K562 (cell line): ENCODE data around the gene FRMD4A. TPM values are rescaled to one million over a fixed set of nuclear protein-coding genes. Genes with fewer than 3 reads are reported as not detected.

Source experiments
- ATAC-seq: fragments of 200-7000 bp; cut with Tn5 transposase; 3 replicates; pipeline ENCODE4 v1.9.1; 2020; ENCODE audit warnings: moderate library complexity
- BruUV-seq: library from RNA; stranded (reverse); fragments of 400-500 nt; replicated peaks from 2 replicates; lab custom pipeline; 2021; lab: Mats Ljungman, UMichigan
- CTCF ChIA-PET: fragments of 300-600 bp; formaldehyde crosslinking; extraction: SDS; loops from one replicate; lab custom pipeline; 2021; ENCODE audit warnings: low intra/inter-chr PET ratio; lab: Yijun Ruan, JAX
- POLR2A ChIA-PET: fragments of 300-600, 350-650 bp; sonication (Branson Sonifier 250); formaldehyde crosslinking; extraction: SDS; loops from one replicate; lab custom pipeline; 2021; ENCODE audit warnings: antibody characterized with exemption, inconsistent platforms; lab: Yijun Ruan, JAX
- DNase-seq, 4 experiments: peaks; one replicate each; pipeline versions ENCODE4 v3.0.0 to v3.0.0-alpha.2; 2011 to 2018; ENCODE audit warnings: low spot score in 3 of 4, mixed read lengths in 3 of 4; ENCODE audit errors: extremely low read depth in 1 of 4
- FAIRE-seq: peaks from 2 replicates; lab custom pipeline; 2011; peaks lifted over from hg19 to GRCh38; lab: Jason Lieb, UNC
- H2AFZ ChIP-seq: 2 replicates; pipeline ENCODE4 v1.6.0; 2011; ENCODE audit warnings: low read depth, low read length, control low read depth, inconsistent platforms
- H3K27ac ChIP-seq: fragments of 200-600 bp; 3 replicates; pipeline ENCODE4 v1.8.0; 2011; ENCODE audit warnings: low read depth, mild to moderate bottlenecking, control low read depth, inconsistent platforms, low read length, moderate library complexity, mixed read lengths; ENCODE audit errors: extremely low read depth
- H3K27me3 ChIP-seq, 2 experiments: fragments of 300-600 bp in 1 of 2; 2 replicates in 1 of 2; 3 replicates in 1 of 2; pipeline versions ENCODE4 v1.6.0 to v1.8.0; 2011; ENCODE audit warnings: inconsistent platforms in 2 of 2, low read length in 2 of 2, mild to moderate bottlenecking in 1 of 2, mixed read lengths in 1 of 2, moderate library complexity in 1 of 2; ENCODE audit not compliant: control insufficient read depth in 2 of 2, insufficient read depth in 2 of 2
- H3K36me3 ChIP-seq: fragments of 300-600 bp; 3 replicates; pipeline ENCODE4 v1.8.0; 2011; ENCODE audit warnings: mild to moderate bottlenecking, low read length, inconsistent platforms; ENCODE audit not compliant: control insufficient read depth, insufficient read depth
- H3K4me1 ChIP-seq, 2 experiments: fragments of 200-600 bp in 1 of 2; replicated peaks in 1 of 2; 2 replicates in 1 of 2; 3 replicates in 1 of 2; pipeline versions ENCODE4 v1.5.1 to v1.8.0; 2011; ENCODE audit warnings: inconsistent platforms in 2 of 2, low read length in 2 of 2, mild to moderate bottlenecking in 1 of 2, mixed read lengths in 1 of 2, moderate library complexity in 1 of 2; ENCODE audit not compliant: control insufficient read depth in 2 of 2, insufficient read depth in 2 of 2
- H3K4me2 ChIP-seq: 2 replicates; pipeline ENCODE4 v1.6.1; 2011; ENCODE audit warnings: low read length, control low read depth, inconsistent platforms, mixed read lengths; ENCODE audit not compliant: insufficient read depth
- H3K4me3 ChIP-seq: fragments of 200-600 bp; sonication (generic), shearing (Covaris generic); 2 replicates; pipeline ENCODE4 v1.5.1; 2016; ENCODE audit warnings: control low read depth, inconsistent platforms
- H3K79me2 ChIP-seq: fragments of 200-600 bp; 3 replicates; pipeline ENCODE4 v1.8.0; 2011; ENCODE audit warnings: low read length, inconsistent platforms; ENCODE audit not compliant: control insufficient read depth, insufficient read depth
- H3K9ac ChIP-seq, 2 experiments: 2 replicates each; pipeline versions ENCODE4 v1.6.0 to v1.6.1; 2011; ENCODE audit warnings: low read depth in 2 of 2, low read length in 2 of 2, control low read depth in 1 of 2, inconsistent platforms in 1 of 2, mild to moderate bottlenecking in 1 of 2, mixed read lengths in 1 of 2; ENCODE audit not compliant: insufficient read depth in 1 of 2
- H3K9me1 ChIP-seq: one replicate; pipeline ENCODE4 v1.6.0; 2011; ENCODE audit warnings: inconsistent platforms, mild to moderate bottlenecking, low read length, moderate library complexity; ENCODE audit not compliant: control insufficient read depth, insufficient read depth
- H3K9me3 ChIP-seq: replicated peaks from 2 replicates; pipeline ENCODE4 v1.5.1; 2011; ENCODE audit warnings: low read depth, low read length, inconsistent platforms; ENCODE audit not compliant: control insufficient read depth, insufficient read depth
- H4K20me1 ChIP-seq: replicated peaks from 2 replicates; pipeline ENCODE4 v1.6.1; 2011; ENCODE audit warnings: low read length, inconsistent platforms, mixed read lengths; ENCODE audit not compliant: control insufficient read depth, insufficient read depth
- EGR1 ChIP-seq: fragments of 450-650 bp; conservative IDR thresholded peaks from 2 replicates; pipeline ENCODE4 v1.6.1; 2017; ENCODE audit warnings: mild to moderate bottlenecking
- FOXK1 ChIP-seq: sonication (generic); formaldehyde crosslinking; IDR thresholded peaks from 2 replicates; pipeline ENCODE4 v1.8.0; 2022; ENCODE audit warnings: missing genetic modification reagents, mild to moderate bottlenecking, borderline replicate concordance
- HDAC2 ChIP-seq: fragments of 450-650 bp; IDR thresholded peaks from 2 replicates; pipeline ENCODE4 v1.6.1; 2016; ENCODE audit warnings: mild to moderate bottlenecking
- KAT2B ChIP-seq: IDR thresholded peaks from one replicate; pipeline ENCODE4 v1.6.1; 2012; ENCODE audit warnings: low read depth, mild to moderate bottlenecking, control low read depth, inconsistent platforms, low read length, moderate library complexity
- NELFE ChIP-seq: IDR thresholded peaks from 2 replicates; pipeline ENCODE4 v1.6.1; 2011; ENCODE audit warnings: mild to moderate bottlenecking; ENCODE audit not compliant: insufficient read depth, insufficient read length
- SIN3A ChIP-seq, 2 experiments: fragments of 150-350 bp in 1 of 2; IDR thresholded peaks; 2 replicates each; pipeline ENCODE4 v1.6.1; 2011 to 2016; ENCODE audit warnings: borderline replicate concordance in 2 of 2, low read depth in 2 of 2, low read length in 2 of 2, mild to moderate bottlenecking in 2 of 2, moderate library complexity in 2 of 2; ENCODE audit not compliant: control insufficient read depth in 1 of 2
- SP1 ChIP-seq: sonication (generic); formaldehyde crosslinking; IDR thresholded peaks from 2 replicates; pipeline ENCODE4 v1.8.1; 2022; ENCODE audit warnings: mild to moderate bottlenecking, missing genetic modification reagents
- ZBTB40 ChIP-seq, 2 experiments: fragments of 450-650 bp in 1 of 2; sonication (generic) in 1 of 2; formaldehyde crosslinking in 1 of 2; IDR thresholded peaks; 2 replicates each; pipeline versions ENCODE4 v1.7.1 to v1.9.0; 2016 to 2022; ENCODE audit warnings: inconsistent platforms in 1 of 2, mild to moderate bottlenecking in 1 of 2, missing genetic modification reagents in 1 of 2
- ZNF133 ChIP-seq: fragments of 250-450 bp; sonication (Bioruptor Pico); IDR thresholded peaks from 2 replicates; pipeline ENCODE4 v1.4.0; 2020; ENCODE audit warnings: mild to moderate bottlenecking
- WGBS: fragments of 100-300 bp; shearing (Covaris generic); methylation state at CpG from one replicate; pipeline ENCODE4 v1.1.6; 2016; ENCODE audit warnings: low coverage, mixed read lengths; ENCODE audit not compliant: insufficient coverage; ENCODE audit errors: missing lambda C conversion rate; 5-methylcytosine and 5-hydroxymethylcytosine counted together
- in situ Hi-C: fragments of 300-500 bp; cut with MboI; formaldehyde crosslinking; loops from 4 replicates; pipeline ENCODE4 v1.15.0; 2018; ENCODE audit warnings: inconsistent platforms, mixed read lengths
- intact Hi-C: fragments of 100-400 bp; cut with micrococcal nuclease; formaldehyde crosslinking; loops from 2 replicates; pipeline ENCODE4 v1.14.2; 2022
- polyA plus RNA-seq, 8 experiments: library from polyadenylated mRNA; depleted of rRNA in 4 of 8; stranded (reverse) in 5 of 8; unstranded in 3 of 8; fragments of >200 nt; fragmentation: Nextera tagmentation in 2 of 8; fragmentation: Illumina TruSeq in 1 of 8; extraction: Ambion mirVana in 2 of 8; extraction: Trizol in 1 of 8; gene quantifications; 2 replicates each; pipeline versions ENCODE4 v1.2.1 to v1.2.3, GENCODE V29; 2011 to 2014; ENCODE audit warnings: inconsistent platforms in 1 of 8, missing spikeins in 1 of 8
- total RNA-seq, 7 experiments: library from RNA; depleted of rRNA in 6 of 7; stranded (reverse); fragments of >200 nt in 6 of 7; fragmentation: Illumina TruSeq in 2 of 7; extraction: Trizol in 2 of 7; gene quantifications; 2 replicates each; pipeline versions ENCODE4 v1.2.1 to v1.2.3, GENCODE V29; 2011 to 2021; ENCODE audit warnings: low replicate concordance in 1 of 7

Gene FRMD4A
- total and polyA plus RNA-seq, 9 of the 15 experiments (the other 6 are each of a cell fraction or from before 2014, with no cell fraction given), result 0.80 to 5.2 (median 3.0) TPM

GRCh38 chr10:13711291-13711690 is 619.4 kb downstream of the FRMD4A start:
- in situ Hi-C loops, result no loop called here

More at GRCh38 chr10:13711291-13711690, 619.4 kb downstream of the FRMD4A start:
- H2AFZ ChIP-seq, result no peak overlapping the region
- CTCF ChIA-PET, result no interaction called here
- H3K79me2 ChIP-seq, result 0 out of 3 replicates have a peak, but pooled peaks cover 7% of the 10 kb centered on the region
- ATAC-seq (no peak), FAIRE-seq (no peak), DNase-seq (no peak)
- H3K9ac ChIP-seq, result no peak overlapping the region
- intact Hi-C loops, result no loop called here
- no TSS peak for BruUV-seq
- H3K9me1 ChIP-seq, result no peaks in the 10 kb centered on the region
- TF ChIP-seq ZNF133 (CRISPR knock-in tag) (no peak), EGR1 (no peak), KAT2B (no peak), HDAC2 (no peak), FOXK1 (CRISPR knock-in tag) (no peak), SP1 (CRISPR knock-in tag) (no peak), NELFE (no peak), SIN3A (IDR thresholded peaks at IDR 0.05; ENCODE audit: borderline replicate concordance in 2 of 2, control insufficient read depth in 1 of 2, low read depth in 2 of 2, low read length in 2 of 2) (no peak), ZBTB40 (IDR thresholded peaks at IDR 0.05) (no peak), ZBTB40 (CRISPR knock-in tag; IDR thresholded peaks at IDR 0.05) (no peak)
- no peak overlapping the region for H3K4me3 ChIP-seq
- H3K36me3 ChIP-seq, result no peaks in the 10 kb centered on the region
- no peak overlapping the region for H3K4me2 ChIP-seq
- H3K4me1 ChIP-seq, result peaks cover 16 to 18% of the 10 kb centered on the region in 2 experiments; a peak in 3 of 5 replicates
- H3K27ac ChIP-seq, result no peak overlapping the region
- H3K9me3 ChIP-seq, result no peaks in the 10 kb centered on the region
- no peaks in the 10 kb centered on the region for H4K20me1 ChIP-seq
- H3K27me3 ChIP-seq, result no peaks in the 10 kb centered on the region
- POLR2A ChIA-PET, result interaction anchor here (0.6 to 0.7 kb wide), 3 partner anchors 9 to 45 kb away, joined by 3 to 5 read pairs (median 3); no protein-coding TSS in a partner anchor
- WGBS, result 63% methylated on average over 9 of the region's 9 CpGs
